ENCODE measurements around the gene RFX1. TPM values are rescaled to one million over a fixed set of nuclear protein-coding genes. Genes with fewer than 3 reads are reported as not detected.

RFX1 gene
- polyA plus RNA-seq, 1 donor from 2014 or later, result 2.2 TPM

- Histone ChIP-seq H3F3A (ENCODE audit: insufficient read depth, low read length, poor library complexity, severe bottlenecking) (no peaks in the 10 kb centered on the region), H3K36me3 (ENCODE audit: insufficient read depth, low read length) (no peaks in the 10 kb centered on the region), H3K79me2 (replicated peaks; ENCODE audit: insufficient read depth, low read length) (no peaks in the 10 kb centered on the region), H3K9ac (ENCODE audit: low read length) (no peak overlapping the region), H3K27me3 (ENCODE audit: insufficient read depth, low read depth, low read length) (peaks cover 6% of the 10 kb centered on the region), H3K4me2 (ENCODE audit: low read length) (no peak overlapping the region), H2AFZ (ENCODE audit: low read depth, low read length) (no peak overlapping the region), H3K9me2 (ENCODE audit: insufficient read depth, low read length) (no peaks in the 10 kb centered on the region), H3K9me3 (ENCODE audit: low read length) (no peaks in the 10 kb centered on the region), H4K20me1 (ENCODE audit: insufficient read depth) (no peaks in the 10 kb centered on the region), H3K4me3 (ENCODE audit: low read length) (no peak overlapping the region), H3K27ac (ENCODE audit: low read length) (no peak overlapping the region)
- no peak for TF ChIP-seq EP300 (conservative IDR thresholded peaks at IDR 0.05; ENCODE audit: poor library complexity, severe bottlenecking)
- no peak for TF ChIP-seq SMC3 (conservative IDR thresholded peaks at IDR 0.05; ENCODE audit: poor library complexity)
These were observed 47.4 kb upstream of the RFX1 start for GRCh38 chr19:14053500-14053899.

DNA sequence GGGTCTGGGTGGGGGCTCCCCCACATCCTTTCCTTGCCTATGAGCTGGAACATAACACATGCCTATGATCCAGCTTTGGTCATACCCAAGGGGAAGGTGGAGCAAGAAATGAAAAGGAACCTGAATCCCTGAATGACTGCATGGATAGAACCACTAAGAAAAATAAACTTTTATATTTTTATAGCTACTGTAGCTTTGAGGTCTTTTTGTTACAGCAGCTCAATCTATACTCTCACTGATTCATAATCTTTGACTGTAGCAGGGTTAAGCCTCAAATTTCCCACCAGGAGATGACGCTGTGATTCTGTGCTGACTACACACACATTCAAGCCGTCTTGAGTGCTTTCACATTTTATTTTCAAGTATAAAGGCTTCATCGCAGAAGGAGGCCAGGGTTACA lies 46.9 kb upstream of the RFX1 start:
- no peaks in the 10 kb centered on the region for H3K36me3 ChIP-seq (ENCODE audit: insufficient read depth, low read length)
- no peak overlapping the region for H3K27ac ChIP-seq (ENCODE audit: low read length)
- no peak overlapping the region for H3K4me2 ChIP-seq (ENCODE audit: low read length)
- H4K20me1 ChIP-seq (ENCODE audit: insufficient read depth), result no peaks in the 10 kb centered on the region
- no peaks in the 10 kb centered on the region for H3K79me2 ChIP-seq (replicated peaks; ENCODE audit: insufficient read depth, low read length)
- H3K9me3 ChIP-seq (ENCODE audit: low read length), result no peaks in the 10 kb centered on the region
- H3K9ac ChIP-seq (ENCODE audit: low read length), result no peak overlapping the region
- no peak overlapping the region for H3K4me3 ChIP-seq (ENCODE audit: low read length)
- no peak overlapping the region for H2AFZ ChIP-seq (ENCODE audit: low read depth, low read length)
- peaks cover 1% of the 10 kb centered on the region for H3K27me3 ChIP-seq (ENCODE audit: insufficient read depth, low read depth, low read length)
- no peaks in the 10 kb centered on the region for H3K9me2 ChIP-seq (ENCODE audit: insufficient read depth, low read length)
- TF ChIP-seq, protein P1, sequence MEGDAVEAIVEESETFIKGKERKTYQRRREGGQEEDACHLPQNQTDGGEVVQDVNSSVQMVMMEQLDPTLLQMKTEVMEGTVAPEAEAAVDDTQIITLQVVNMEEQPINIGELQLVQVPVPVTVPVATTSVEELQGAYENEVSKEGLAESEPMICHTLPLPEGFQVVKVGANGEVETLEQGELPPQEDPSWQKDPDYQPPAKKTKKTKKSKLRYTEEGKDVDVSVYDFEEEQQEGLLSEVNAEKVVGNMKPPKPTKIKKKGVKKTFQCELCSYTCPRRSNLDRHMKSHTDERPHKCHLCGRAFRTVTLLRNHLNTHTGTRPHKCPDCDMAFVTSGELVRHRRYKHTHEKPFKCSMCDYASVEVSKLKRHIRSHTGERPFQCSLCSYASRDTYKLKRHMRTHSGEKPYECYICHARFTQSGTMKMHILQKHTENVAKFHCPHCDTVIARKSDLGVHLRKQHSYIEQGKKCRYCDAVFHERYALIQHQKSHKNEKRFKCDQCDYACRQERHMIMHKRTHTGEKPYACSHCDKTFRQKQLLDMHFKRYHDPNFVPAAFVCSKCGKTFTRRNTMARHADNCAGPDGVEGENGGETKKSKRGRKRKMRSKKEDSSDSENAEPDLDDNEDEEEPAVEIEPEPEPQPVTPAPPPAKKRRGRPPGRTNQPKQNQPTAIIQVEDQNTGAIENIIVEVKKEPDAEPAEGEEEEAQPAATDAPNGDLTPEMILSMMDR (IDR thresholded peaks at IDR 0.05; ENCODE audit: poor library complexity, severe bottlenecking), result no peak
- TF ChIP-seq REST (IDR thresholded peaks at IDR 0.05; ENCODE audit: borderline replicate concordance) (no peak), EP300 (conservative IDR thresholded peaks at IDR 0.05; ENCODE audit: poor library complexity, severe bottlenecking) (no peak), RAD21 (conservative IDR thresholded peaks at IDR 0.05) (no peak), POLR2AphosphoS5 (IDR thresholded peaks at IDR 0.05) (no peak), TAF1 (IDR thresholded peaks at IDR 0.05; ENCODE audit: low read depth) (no peak), EZH2 (IDR thresholded peaks at IDR 0.05; ENCODE audit: borderline replicate concordance, insufficient read depth, low read length, poor library complexity, severe bottlenecking) (no peak), MXI1 (conservative IDR thresholded peaks at IDR 0.05; ENCODE audit: poor library complexity, severe bottlenecking) (no peak), SMC3 (conservative IDR thresholded peaks at IDR 0.05; ENCODE audit: poor library complexity) (no peak)
- H3F3A ChIP-seq (ENCODE audit: insufficient read depth, low read length, poor library complexity, severe bottlenecking), result no peaks in the 10 kb centered on the region

DNA sequence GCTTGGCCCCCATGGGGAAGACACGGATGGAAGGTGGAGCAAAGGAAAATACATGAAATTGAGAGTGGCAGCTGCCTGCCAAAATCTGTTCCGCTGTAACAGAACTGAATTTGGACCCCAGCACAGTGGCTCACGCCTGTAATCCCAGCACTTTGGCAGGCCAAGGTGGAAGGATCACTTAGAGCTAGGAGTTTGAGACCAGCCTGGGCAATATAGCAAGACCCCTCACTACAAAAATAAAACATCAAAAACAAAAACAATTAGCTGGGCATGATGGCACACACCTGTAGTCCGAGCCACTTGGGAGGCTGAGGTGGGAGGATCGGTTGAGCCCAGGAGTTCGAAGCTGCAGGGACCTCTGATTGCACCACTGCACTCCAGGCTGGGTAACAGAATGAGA lies 46.4 kb upstream of the RFX1 start:
- Histone ChIP-seq H3K9me3 (ENCODE audit: low read length) (no peaks in the 10 kb centered on the region), H2AFZ (ENCODE audit: low read depth, low read length) (no peak overlapping the region), H3K4me2 (ENCODE audit: low read length) (no peak overlapping the region), H3K27ac (ENCODE audit: low read length) (no peak overlapping the region), H3K9ac (ENCODE audit: low read length) (no peak overlapping the region), H3F3A (ENCODE audit: insufficient read depth, low read length, poor library complexity, severe bottlenecking) (no peaks in the 10 kb centered on the region), H3K79me2 (replicated peaks; ENCODE audit: insufficient read depth, low read length) (no peaks in the 10 kb centered on the region), H3K27me3 (ENCODE audit: insufficient read depth, low read depth, low read length) (no peaks in the 10 kb centered on the region), H3K9me2 (ENCODE audit: insufficient read depth, low read length) (no peaks in the 10 kb centered on the region), H3K36me3 (ENCODE audit: insufficient read depth, low read length) (no peaks in the 10 kb centered on the region), H3K4me3 (ENCODE audit: low read length) (no peak overlapping the region), H4K20me1 (ENCODE audit: insufficient read depth) (no peaks in the 10 kb centered on the region)
- TF ChIP-seq MXI1 (conservative IDR thresholded peaks at IDR 0.05; ENCODE audit: poor library complexity, severe bottlenecking) (no peak), TAF1 (IDR thresholded peaks at IDR 0.05; ENCODE audit: low read depth) (no peak), POLR2AphosphoS5 (IDR thresholded peaks at IDR 0.05) (no peak)
- TF ChIP-seq, protein P1 (IDR thresholded peaks at IDR 0.05; ENCODE audit: poor library complexity, severe bottlenecking), result no peak

All from neural cell (in vitro differentiated cells).